ENCODE data around the gene CPT1C. TPM values are rescaled to one million over a fixed set of nuclear protein-coding genes. Genes with fewer than 3 reads are reported as not detected.

Gene CPT1C
- total and polyA plus RNA-seq, 2 of the 8 experiments (the other 6 are each of a cell fraction or from before 2014, with no cell fraction given): 79.6 to 91.8 TPM

- H2AK5ac ChIP-seq (ENCODE audit: low read depth, low read length): no peak overlapping the region
- H3K18ac ChIP-seq (ENCODE audit: extremely low read depth, low read length): no peak overlapping the region
- H4K8ac ChIP-seq (ENCODE audit: extremely low read depth, insufficient read depth, low read length): no peak overlapping the region; the same call in 1 of the 2 replicates
- H3K4me1 ChIP-seq (replicated peaks in 1 of 4; ENCODE audit: control insufficient read depth in 3 of 4, insufficient read depth in 4 of 4, low read length in 3 of 4): no peaks in the 10 kb centered on the region
- no peak overlapping the region for H3K9ac ChIP-seq (replicated peaks in 1 of 4; ENCODE audit: extremely low read depth in 1 of 4, low read depth in 3 of 4, low read length in 3 of 4)
- FAIRE-seq: no peak
- H3K27me3 ChIP-seq (replicated peaks in 1 of 4; ENCODE audit: control insufficient read depth in 3 of 4, extremely low read depth in 1 of 4, insufficient read depth in 3 of 4, low read length in 3 of 4): no peaks in the 10 kb centered on the region
- 91% methylated on average over 11 of the region's 11 CpGs; no CpG with 5 or more reads in 1 of the 2 experiments for WGBS, 2 experiments (ENCODE audit: extremely low coverage in 1 of 2, insufficient coverage in 1 of 2, insufficient read length in 1 of 2, insufficient replicate concordance in 2 of 2, low coverage in 1 of 2, low lambda C conversion rate in 2 of 2, missing lambda C conversion rate in 1 of 2)
- H2AFZ ChIP-seq (ENCODE audit: low read length): no peak overlapping the region
- no peak for DNase-seq (ENCODE audit: low read depth in 1 of 2, low spot score in 2 of 2)
- no peak overlapping the region for H2BK20ac ChIP-seq (ENCODE audit: low read length)
- H2BK5ac ChIP-seq (ENCODE audit: low read depth, low read length): no peak overlapping the region
- H3K56ac ChIP-seq (replicated peaks; ENCODE audit: insufficient read length, low read depth, low read length): no peak overlapping the region
- CTCF ChIA-PET (ENCODE audit: partially characterized antibody): interaction anchor here (0.6 to 1.2 kb wide), 5 partner anchors 11 to 130 kb away, joined by 3 to 4 read pairs (median 3); partner anchors contain the start of gene ADM5
- no peak overlapping the region for H3K4me3 ChIP-seq (ENCODE audit: extremely low read depth in 1 of 4, insufficient read depth in 2 of 4, low read depth in 3 of 4, low read length in 4 of 4)
- H4K20me1 ChIP-seq (replicated peaks in 1 of 2; ENCODE audit: control insufficient read depth in 1 of 2, insufficient read depth in 2 of 2, low read length in 2 of 2): peaks cover 0 to 1% of the 10 kb centered on the region in 2 experiments
- H3K23ac ChIP-seq (ENCODE audit: insufficient read length): no peak overlapping the region
- H3K79me2 ChIP-seq (ENCODE audit: control insufficient read depth in 1 of 2, insufficient read depth in 2 of 2, low read length in 2 of 2): no peaks in the 10 kb centered on the region
- H3K79me1 ChIP-seq (ENCODE audit: low read depth, low read length): no peaks in the 10 kb centered on the region
- H3K14ac ChIP-seq (ENCODE audit: insufficient read length): no peak overlapping the region
- H3K4ac ChIP-seq (replicated peaks; ENCODE audit: insufficient read length, low read depth, low read length): no peak overlapping the region
- H3K36me3 ChIP-seq (ENCODE audit: control insufficient read depth in 2 of 4, insufficient read depth in 4 of 4, low read length in 3 of 4): peaks cover 8 to 26% (median 19%) of the 10 kb centered on the region in 4 experiments
- no peak overlapping the region for H2BK12ac ChIP-seq (ENCODE audit: low read depth, low read length)
- POLR2A ChIA-PET (ENCODE audit: partially characterized antibody): interaction anchor here (0.6 to 3.9 kb wide), 9 partner anchors 9 to 97 kb away, joined by 3 to 14 read pairs (median 4); partner anchors contain the start of genes ADM5 and CPT1C
- no peaks in the 10 kb centered on the region for H3K23me2 ChIP-seq (ENCODE audit: low read depth, low read length)
- no peak overlapping the region for H2BK15ac ChIP-seq (ENCODE audit: low read length)
- H3K27ac ChIP-seq (ENCODE audit: low read depth, low read length): no peak overlapping the region
- no peak overlapping the region for H4K91ac ChIP-seq (replicated peaks; ENCODE audit: insufficient read length, low read length)
- H3K4me2 ChIP-seq (ENCODE audit: insufficient read depth in 1 of 2, low read depth in 2 of 2, low read length in 2 of 2): no peak overlapping the region
- H4K5ac ChIP-seq (ENCODE audit: insufficient read length, low read depth, low read length): no peak overlapping the region
- no peaks in the 10 kb centered on the region for H3K9me3 ChIP-seq (ENCODE audit: insufficient read depth in 2 of 2, low read depth in 1 of 2, low read length in 1 of 2)
- no peak overlapping the region for H2BK120ac ChIP-seq (replicated peaks; ENCODE audit: low read depth, low read length)
- TF ChIP-seq POU5F1 (IDR thresholded peaks at IDR 0.05; ENCODE audit: low read depth, low read length): no peak
- no peak for TF ChIP-seq KDM5A (IDR thresholded peaks at IDR 0.05; ENCODE audit: low read length)
- TF ChIP-seq PHF8 (conservative IDR thresholded peaks at IDR 0.05; ENCODE audit: low read depth, low read length): no peak
- no peak for TF ChIP-seq JUND (IDR thresholded peaks at IDR 0.05; ENCODE audit: low read length)
- no peak for TF ChIP-seq HDAC2 (IDR thresholded peaks at IDR 0.05; ENCODE audit: borderline replicate concordance in 1 of 2, low read depth in 2 of 2, low read length in 2 of 2)
- TF ChIP-seq GTF2F1 (IDR thresholded peaks at IDR 0.05; ENCODE audit: borderline replicate concordance, low read depth, low read length): no peak
- no peak for TF ChIP-seq POLR2A (IDR thresholded peaks at IDR 0.05; ENCODE audit: control extremely low read depth in 1 of 2, low read depth in 2 of 2, low read length in 2 of 2)
- no peak for TF ChIP-seq CHD2 (IDR thresholded peaks at IDR 0.05; ENCODE audit: low read length)
- TF ChIP-seq JUN (IDR thresholded peaks at IDR 0.05; ENCODE audit: low read depth, low read length): no peak
- TF ChIP-seq BRCA1 (IDR thresholded peaks at IDR 0.05; ENCODE audit: low read depth, low read length): no peak
- no peak for TF ChIP-seq SP1 (IDR thresholded peaks at IDR 0.05; ENCODE audit: low read depth, low read length)
- no peak for TF ChIP-seq ASH2L (IDR thresholded peaks at IDR 0.05; ENCODE audit: low read length)
- no peak for TF ChIP-seq MAX (IDR thresholded peaks at IDR 0.05)
- TF ChIP-seq RNF2 (IDR thresholded peaks at IDR 0.05; ENCODE audit: borderline replicate concordance, low read depth, low read length, missing control alignments, poor library complexity, severe bottlenecking): no peak
- no peak for TF ChIP-seq RFX5 (IDR thresholded peaks at IDR 0.05; ENCODE audit: borderline replicate concordance, low read depth, low read length)
Measured at GRCh38 chr19:49700563-49700962, 9.6 kb downstream of the CPT1C start.

Measured in H1 (cell line).